ENCODE data around the gene ARHGAP35.

DNA sequence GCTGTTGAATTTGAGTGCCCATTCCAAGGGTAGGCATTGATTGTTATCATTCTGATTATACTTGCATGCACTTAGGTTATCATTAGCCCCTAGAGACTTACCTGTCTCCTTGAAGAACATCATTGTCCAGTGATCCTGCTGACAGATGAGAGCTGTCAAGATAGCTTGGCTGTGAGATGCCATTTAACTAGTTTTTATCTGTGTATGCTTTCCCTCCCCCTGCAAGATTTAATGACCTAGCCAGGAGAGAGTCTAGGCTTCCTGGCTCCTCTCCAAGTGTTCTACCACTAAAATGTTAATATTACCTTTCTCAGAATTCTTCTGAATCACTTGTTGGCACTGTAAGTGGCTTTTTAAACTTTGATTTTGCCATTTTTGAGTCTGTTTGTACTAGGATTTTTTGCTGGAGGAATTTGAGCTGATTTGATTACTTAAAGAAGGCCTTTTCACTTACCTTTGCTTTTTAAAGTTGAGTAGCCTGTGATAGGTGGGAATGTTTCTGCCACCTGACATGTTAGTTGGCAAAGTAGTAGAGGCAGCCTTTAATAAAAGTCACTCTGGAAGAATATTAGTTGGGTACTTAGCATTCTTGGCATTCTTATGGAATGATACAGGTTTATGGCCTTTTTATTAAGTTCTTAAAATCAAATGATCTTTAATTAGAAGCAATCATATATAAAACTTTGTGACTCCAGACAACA, 41.1 kb downstream of the ARHGAP35 start:
- no peak for TF ChIP-seq TCF7L2 (IDR thresholded peaks at IDR 0.05; ENCODE audit: low read depth, low read length)
- TF ChIP-seq, protein P1, sequence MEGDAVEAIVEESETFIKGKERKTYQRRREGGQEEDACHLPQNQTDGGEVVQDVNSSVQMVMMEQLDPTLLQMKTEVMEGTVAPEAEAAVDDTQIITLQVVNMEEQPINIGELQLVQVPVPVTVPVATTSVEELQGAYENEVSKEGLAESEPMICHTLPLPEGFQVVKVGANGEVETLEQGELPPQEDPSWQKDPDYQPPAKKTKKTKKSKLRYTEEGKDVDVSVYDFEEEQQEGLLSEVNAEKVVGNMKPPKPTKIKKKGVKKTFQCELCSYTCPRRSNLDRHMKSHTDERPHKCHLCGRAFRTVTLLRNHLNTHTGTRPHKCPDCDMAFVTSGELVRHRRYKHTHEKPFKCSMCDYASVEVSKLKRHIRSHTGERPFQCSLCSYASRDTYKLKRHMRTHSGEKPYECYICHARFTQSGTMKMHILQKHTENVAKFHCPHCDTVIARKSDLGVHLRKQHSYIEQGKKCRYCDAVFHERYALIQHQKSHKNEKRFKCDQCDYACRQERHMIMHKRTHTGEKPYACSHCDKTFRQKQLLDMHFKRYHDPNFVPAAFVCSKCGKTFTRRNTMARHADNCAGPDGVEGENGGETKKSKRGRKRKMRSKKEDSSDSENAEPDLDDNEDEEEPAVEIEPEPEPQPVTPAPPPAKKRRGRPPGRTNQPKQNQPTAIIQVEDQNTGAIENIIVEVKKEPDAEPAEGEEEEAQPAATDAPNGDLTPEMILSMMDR (IDR thresholded peaks at IDR 0.05), result no peak
